ENCODE measurements around the gene FERMT1.
"Not testable (repeated sequence)": the region's sequence is repeated elsewhere in the genome, so short reads cannot be mapped to it uniquely, and the experiment has no call there.

Gene FERMT1

DNA sequence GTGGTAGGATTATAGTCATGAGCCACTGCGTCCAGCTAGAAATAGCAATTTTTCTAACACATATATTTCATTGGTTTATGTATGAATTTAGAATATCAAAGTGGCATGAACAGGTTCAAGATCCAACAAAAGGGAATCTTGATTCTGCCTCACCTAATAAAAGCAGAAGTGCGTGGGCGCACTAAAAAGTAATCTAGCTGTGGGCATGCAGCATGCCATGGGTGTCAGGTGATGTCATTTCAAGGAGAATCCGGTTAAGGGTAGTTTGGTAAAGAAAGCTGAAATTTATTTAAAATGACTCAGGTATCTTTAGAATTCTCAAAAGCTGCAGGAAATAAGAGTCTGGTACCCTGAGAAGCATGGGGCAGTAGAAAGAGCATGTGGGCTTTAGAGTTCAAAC, 86.6 kb downstream of the FERMT1 start:
- no peak for DNase-seq

DNA sequence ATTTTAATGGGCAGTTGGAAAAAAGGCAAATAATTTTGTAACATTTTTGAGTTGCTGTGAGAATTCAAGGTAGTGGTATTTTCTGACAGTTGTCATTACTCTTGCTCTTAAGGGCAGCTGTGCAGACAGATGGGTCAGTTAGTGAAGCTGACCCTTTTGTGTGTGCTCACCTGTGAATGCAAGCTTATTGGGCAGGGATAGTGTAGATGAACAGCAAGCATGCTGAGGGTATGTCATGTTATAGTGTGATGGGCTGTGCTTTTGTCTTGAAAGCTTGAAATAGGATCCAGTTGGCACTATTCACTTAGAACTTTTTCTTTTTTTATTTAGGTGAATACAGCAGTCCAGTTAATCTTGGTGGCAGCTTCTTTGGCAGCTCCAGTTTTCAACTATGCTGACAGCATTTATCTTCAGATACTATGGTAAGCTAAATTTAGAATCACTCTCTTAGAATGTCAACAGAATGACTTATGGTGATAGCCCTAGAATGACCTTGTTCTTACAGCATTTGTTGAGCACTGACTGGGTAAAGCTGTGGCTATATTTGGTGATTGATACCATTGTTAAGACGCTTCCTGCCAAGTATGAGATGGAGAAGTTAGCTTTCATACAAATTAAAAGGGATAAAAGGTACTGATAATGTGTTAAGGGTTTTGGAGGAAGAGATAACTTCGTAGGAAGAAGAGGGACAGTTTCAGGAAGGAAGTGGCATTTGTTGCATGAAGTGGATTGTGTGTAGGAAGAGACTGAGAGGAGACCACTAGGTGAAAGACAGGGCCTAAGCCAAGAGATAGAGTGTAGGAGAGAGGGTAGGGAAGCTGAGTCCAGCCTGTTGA, 88.5 kb downstream of the FERMT1 start:
- no peak for DNase-seq

DNA sequence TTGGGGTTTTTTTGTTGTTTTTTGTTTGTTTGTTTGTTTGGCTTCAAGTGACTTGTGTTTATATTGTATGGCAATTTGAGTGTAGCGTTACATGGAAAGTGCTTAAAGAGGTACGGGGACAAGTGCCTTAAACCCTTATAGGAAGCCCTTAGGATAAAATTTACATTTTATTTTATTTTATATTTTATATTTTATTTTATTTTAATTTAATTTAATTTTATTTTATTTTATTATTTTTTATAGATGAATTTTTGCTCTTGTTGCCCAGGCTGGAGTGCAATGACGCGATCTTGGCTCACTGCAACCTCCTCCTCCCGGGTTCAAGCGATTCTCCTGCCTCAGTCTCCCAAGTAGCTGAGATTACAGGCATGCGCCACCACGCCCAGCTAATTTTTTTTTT, 89.9 kb downstream of the FERMT1 start:
- DNase-seq: not testable (repeated sequence)

DNA sequence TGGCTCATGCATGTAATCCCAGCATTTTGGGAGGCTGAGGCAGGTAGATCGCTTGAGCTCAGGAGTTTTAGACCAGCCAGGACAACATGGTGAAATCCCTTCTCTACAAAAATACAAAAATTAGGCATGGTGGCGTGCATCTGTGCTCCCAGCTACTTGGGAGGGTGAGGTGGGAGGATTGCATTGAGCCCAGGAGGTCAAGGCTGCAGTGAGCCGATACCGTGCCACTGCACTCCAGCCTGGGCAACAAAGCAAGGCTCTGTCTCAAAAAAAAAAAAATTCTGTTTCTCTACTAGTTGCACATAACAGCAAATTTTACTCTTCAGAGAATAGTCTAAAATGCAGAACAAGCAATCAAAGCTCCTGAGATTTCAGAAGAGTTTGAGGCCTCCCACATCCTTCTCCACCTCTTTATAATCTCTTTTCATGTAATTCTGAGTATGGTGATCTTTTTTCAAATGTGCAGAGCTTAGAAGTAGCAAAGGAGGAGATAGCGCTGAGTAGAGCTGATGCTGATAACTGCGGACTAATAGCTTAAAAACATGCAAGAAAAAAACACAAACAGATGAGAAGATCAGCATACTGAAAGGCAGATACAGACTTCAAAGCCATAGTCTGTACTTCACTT, 92.3 kb downstream of the FERMT1 start:
- DNase-seq: no peak

DNA sequence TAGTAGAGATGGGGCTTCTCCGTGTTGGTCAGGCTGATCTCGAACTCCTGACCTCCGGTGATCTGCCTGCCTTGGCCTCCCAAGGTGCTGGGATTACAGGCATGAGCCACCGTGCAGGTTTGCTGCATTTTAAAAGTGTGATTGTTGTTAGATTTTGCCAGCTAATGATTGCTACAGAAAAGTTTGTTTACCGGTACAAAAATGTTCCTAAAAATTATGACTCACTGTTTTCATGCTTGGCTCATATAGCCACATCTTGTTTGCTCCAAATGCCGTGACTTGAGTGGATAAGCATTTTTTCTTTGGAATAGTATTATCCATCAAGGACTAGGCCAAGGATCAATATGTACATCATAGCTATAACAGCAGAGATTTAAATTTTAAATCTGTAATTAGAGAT, 93.3 kb downstream of the FERMT1 start:
- no peak for DNase-seq

DNA sequence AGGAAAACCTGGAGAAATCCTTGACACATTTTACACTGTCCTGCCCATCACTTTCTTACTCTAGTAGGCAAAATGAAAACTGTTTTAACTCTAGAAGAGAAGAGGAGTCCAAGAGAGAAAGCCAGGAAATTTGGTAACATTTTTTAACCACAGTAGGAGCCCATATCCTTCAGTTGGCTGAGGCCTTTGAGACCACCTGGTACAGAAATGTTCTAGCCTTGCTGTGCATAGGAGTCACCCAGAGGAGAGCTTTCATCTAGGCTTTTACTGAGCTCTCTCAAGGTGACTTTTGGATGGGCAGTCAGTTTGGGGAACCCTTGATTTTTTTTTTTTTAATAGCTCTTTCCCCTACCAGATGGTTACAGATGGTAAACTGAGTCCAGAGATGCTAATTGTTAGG, 94.0 kb downstream of the FERMT1 start:
- DNase-seq: no peak

DNA sequence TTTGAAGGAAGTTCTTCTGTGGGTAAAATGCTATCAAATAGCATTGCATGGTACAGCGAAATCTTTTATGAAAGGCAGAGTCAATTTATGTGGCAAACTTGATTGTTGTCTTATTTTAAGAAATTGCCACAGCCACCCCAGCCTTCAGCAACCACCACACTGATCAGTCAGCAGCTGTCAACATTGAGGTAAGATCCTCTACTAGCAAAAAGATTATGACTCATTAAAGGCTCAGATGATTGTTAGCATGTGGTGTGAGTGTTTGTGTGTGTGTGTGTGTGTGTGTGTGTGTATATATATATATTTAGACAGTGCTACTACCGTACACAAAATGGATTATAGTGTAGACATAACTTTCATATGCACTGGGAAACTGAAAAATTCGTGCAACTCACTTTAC, 96.8 kb downstream of the FERMT1 start:
- DNase-seq: no peak
